Measurements from ENCODE around the gene SLC5A4.
A peak's percentile ranks its signal among the peaks of the same experiment; 100 is the strongest.
"Not testable (repeated sequence)": the region's sequence is repeated elsewhere in the genome, so short reads cannot be mapped to it uniquely, and the experiment has no call there.

SLC5A4 gene

DNA sequence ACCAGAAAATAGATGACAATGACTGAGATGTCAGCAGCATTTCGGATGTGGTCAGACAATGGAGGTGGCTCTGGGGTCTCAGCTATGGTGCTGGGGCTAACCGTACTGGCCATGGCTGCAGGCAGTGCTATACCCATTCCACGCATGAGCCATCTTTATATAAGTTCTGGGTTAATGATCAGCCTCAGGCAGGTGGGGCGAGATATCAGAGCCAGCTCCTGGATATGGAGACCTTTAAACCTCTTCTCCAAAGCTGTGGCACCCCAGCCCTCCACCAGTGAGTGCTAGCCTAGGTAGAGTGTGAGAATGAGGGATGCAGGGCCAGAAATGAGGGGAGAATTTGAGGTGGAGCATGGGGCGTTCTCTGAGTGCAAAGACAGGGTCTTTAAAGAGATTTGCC lies at the start of gene SLC5A4:
Gene SLC5A4, minus strand, starts transcription at position 131 of the 400 bp plus-strand sequence. Its CDS starts 18 bp downstream, at position 113.
- POLR2A ChIA-PET (ENCODE audit: low non-redundant PET), result no interaction called here
- TF ChIP-seq, protein P1, sequence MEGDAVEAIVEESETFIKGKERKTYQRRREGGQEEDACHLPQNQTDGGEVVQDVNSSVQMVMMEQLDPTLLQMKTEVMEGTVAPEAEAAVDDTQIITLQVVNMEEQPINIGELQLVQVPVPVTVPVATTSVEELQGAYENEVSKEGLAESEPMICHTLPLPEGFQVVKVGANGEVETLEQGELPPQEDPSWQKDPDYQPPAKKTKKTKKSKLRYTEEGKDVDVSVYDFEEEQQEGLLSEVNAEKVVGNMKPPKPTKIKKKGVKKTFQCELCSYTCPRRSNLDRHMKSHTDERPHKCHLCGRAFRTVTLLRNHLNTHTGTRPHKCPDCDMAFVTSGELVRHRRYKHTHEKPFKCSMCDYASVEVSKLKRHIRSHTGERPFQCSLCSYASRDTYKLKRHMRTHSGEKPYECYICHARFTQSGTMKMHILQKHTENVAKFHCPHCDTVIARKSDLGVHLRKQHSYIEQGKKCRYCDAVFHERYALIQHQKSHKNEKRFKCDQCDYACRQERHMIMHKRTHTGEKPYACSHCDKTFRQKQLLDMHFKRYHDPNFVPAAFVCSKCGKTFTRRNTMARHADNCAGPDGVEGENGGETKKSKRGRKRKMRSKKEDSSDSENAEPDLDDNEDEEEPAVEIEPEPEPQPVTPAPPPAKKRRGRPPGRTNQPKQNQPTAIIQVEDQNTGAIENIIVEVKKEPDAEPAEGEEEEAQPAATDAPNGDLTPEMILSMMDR (conservative IDR thresholded peaks at IDR 0.05; ENCODE audit: low read depth), result no peak

GRCh38 chr22:32293921-32294320 lies 38.8 kb upstream of the SLC5A4 start:
- POLR2A ChIA-PET (ENCODE audit: low non-redundant PET); DNase-seq (ENCODE audit: low spot score); H3K27ac ChIP-seq; CTCF ChIA-PET: not testable (repeated sequence)

More for the DNA sequence above, at the start of gene SLC5A4:
- DNase-seq (ENCODE audit: low spot score), result no peak
- H3K27ac ChIP-seq, result no peak within 1 kb of the TSS
- CTCF ChIA-PET, result no interaction called here

GRCh38 chr22:32286290-32286840 lies 31.2 kb upstream of the SLC5A4 start:
- no peak for DNase-seq (ENCODE audit: low spot score)
- CTCF ChIA-PET, result no interaction called here
- TF ChIP-seq, protein P1 (conservative IDR thresholded peaks at IDR 0.05; ENCODE audit: low read depth), result no peak
- H3K27ac ChIP-seq, result no peak overlapping the region
- POLR2A ChIA-PET (ENCODE audit: low non-redundant PET), result no interaction called here

GRCh38 chr22:32281072-32281471 lies 25.9 kb upstream of the SLC5A4 start:
- ChIA-PET CTCF (no interaction called here), POLR2A (ENCODE audit: low non-redundant PET) (no interaction called here)
- TF ChIP-seq, protein P1 (conservative IDR thresholded peaks at IDR 0.05; ENCODE audit: low read depth), result no peak
- peak; percentile 79 for DNase-seq (ENCODE audit: low spot score)
- peak overlapping the region; percentile 72 for H3K27ac ChIP-seq

GRCh38 chr22:32275353-32275752 lies 20.2 kb upstream of the SLC5A4 start:
- H3K27ac ChIP-seq; CTCF ChIA-PET; DNase-seq (ENCODE audit: low spot score); POLR2A ChIA-PET (ENCODE audit: low non-redundant PET): not testable (repeated sequence)

DNA sequence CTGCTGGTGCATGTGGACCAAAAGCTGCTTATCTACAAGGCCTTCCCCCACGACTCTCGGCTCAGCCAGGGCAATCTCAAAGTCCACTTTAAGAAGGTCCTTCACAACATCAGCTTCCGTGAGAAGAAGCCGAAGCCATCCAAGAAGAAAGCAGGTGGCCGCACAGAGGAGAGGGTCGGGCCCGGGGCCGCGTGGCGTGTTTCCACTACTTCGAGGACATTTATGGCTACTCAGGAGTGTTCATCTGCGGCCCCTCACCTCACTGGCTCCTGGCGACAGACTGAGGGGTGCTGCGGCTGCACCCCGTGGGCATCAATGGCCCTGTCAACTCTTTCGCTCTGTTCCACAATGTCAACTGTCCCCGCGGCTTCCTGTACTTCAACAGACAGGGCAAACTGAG lies 16.2 kb upstream of the SLC5A4 start:
- H3K27ac ChIP-seq, result no peak overlapping the region
- DNase-seq (ENCODE audit: low spot score), result no peak
- CTCF ChIA-PET, result no interaction called here
- TF ChIP-seq, protein P1 (conservative IDR thresholded peaks at IDR 0.05; ENCODE audit: low read depth), result no peak
- POLR2A ChIA-PET (ENCODE audit: low non-redundant PET), result no interaction called here

- no peak for DNase-seq (ENCODE audit: low spot score)
- TF ChIP-seq, protein P1 (conservative IDR thresholded peaks at IDR 0.05; ENCODE audit: low read depth), result no peak
- CTCF ChIA-PET, result no interaction called here
- H3K27ac ChIP-seq, result no peak overlapping the region
- POLR2A ChIA-PET (ENCODE audit: low non-redundant PET), result no interaction called here
These were observed 15.7 kb upstream of the SLC5A4 start for GRCh38 chr22:32270641-32271369.
